Endothelial cell of umbilical vein (primary cell): Measurements from ENCODE around the gene LBHD2. TPM values are rescaled to one million over a fixed set of nuclear protein-coding genes. Genes with fewer than 3 reads are reported as not detected.

Experiments used
- BruUV-seq: library from RNA; stranded (reverse); fragments of 400-500 nt; replicated peaks from 2 replicates; lab custom pipeline; 2021; lab: Mats Ljungman, UMichigan
- CTCF ChIA-PET: fragments of 300-600, 350-600 bp; sonication (Branson Sonifier 250); formaldehyde crosslinking; loops from one replicate; lab custom pipeline; 2021; ENCODE audit warnings: antibody characterized with exemption, inconsistent platforms; lab: Charles Lee
- POLR2A ChIA-PET: fragments of 300-600, 350-600 bp; sonication (Branson Sonifier 250); formaldehyde crosslinking; loops from one replicate; lab custom pipeline; 2021; ENCODE audit warnings: antibody characterized with exemption, inconsistent platforms; lab: Charles Lee
- DNase-seq: peaks from one replicate; pipeline ENCODE4 v3.0.0-alpha.2; 2011; ENCODE audit warnings: low read depth, low spot score
- FAIRE-seq: peaks from 2 replicates; lab custom pipeline; 2011; peaks lifted over from hg19 to GRCh38; lab: Jason Lieb, UNC
- H2AFZ ChIP-seq: 2 replicates; pipeline ENCODE4 v1.6.0; 2012; ENCODE audit warnings: low read depth, low read length, control low read depth, inconsistent platforms
- H3K27ac ChIP-seq: 2 replicates; pipeline ENCODE4 v1.5.1; 2011; ENCODE audit warnings: low read depth, mild to moderate bottlenecking, control low read depth, low read length, moderate library complexity; ENCODE audit not compliant: insufficient read depth
- H3K27me3 ChIP-seq, 2 experiments: 2 replicates each; pipeline versions ENCODE4 v1.6.0 to v1.6.1; 2011; ENCODE audit warnings: low read length in 2 of 2, mixed read lengths in 1 of 2; ENCODE audit not compliant: control insufficient read depth in 2 of 2, insufficient read depth in 2 of 2
- H3K36me3 ChIP-seq, 2 experiments: 2 replicates in 1 of 2; 3 replicates in 1 of 2; pipeline ENCODE4 v1.5.1; 2011; ENCODE audit warnings: low read length in 2 of 2, mild to moderate bottlenecking in 1 of 2, moderate library complexity in 1 of 2; ENCODE audit not compliant: control insufficient read depth in 2 of 2, insufficient read depth in 2 of 2; ENCODE audit errors: extremely low read depth in 1 of 2
- H3K4me1 ChIP-seq: 3 replicates; pipeline ENCODE4 v1.5.1; 2011; ENCODE audit warnings: mild to moderate bottlenecking, low read length; ENCODE audit not compliant: control insufficient read depth, insufficient read depth; ENCODE audit errors: extremely low read depth
- H3K4me2 ChIP-seq: 2 replicates; pipeline ENCODE4 v1.6.1; 2011; ENCODE audit warnings: low read length, control low read depth, mixed read lengths; ENCODE audit not compliant: insufficient read depth
- H3K4me3 ChIP-seq, 3 experiments: fragments of 200-600 bp in 1 of 3; sonication (generic), shearing (Covaris generic) in 1 of 3; replicated peaks in 1 of 3; 2 replicates each; pipeline ENCODE4 v1.5.1; 2011 to 2016; ENCODE audit warnings: control low read depth in 3 of 3, low read length in 3 of 3, mild to moderate bottlenecking in 2 of 3, inconsistent platforms in 1 of 3, low read depth in 1 of 3, moderate library complexity in 1 of 3; ENCODE audit not compliant: insufficient read depth in 1 of 3
- H3K79me2 ChIP-seq: 2 replicates; pipeline ENCODE4 v1.6.0; 2012; ENCODE audit warnings: low read length, inconsistent platforms; ENCODE audit not compliant: control insufficient read depth, insufficient read depth
- H3K9ac ChIP-seq: replicated peaks from 2 replicates; pipeline ENCODE3; 2011; ENCODE audit warnings: low read length, control low read depth; ENCODE audit not compliant: insufficient read depth; ENCODE audit errors: extremely low read depth
- H3K9me1 ChIP-seq: replicated peaks from 3 replicates; pipeline ENCODE4 v1.6.0; 2011; ENCODE audit warnings: mild to moderate bottlenecking, low read length; ENCODE audit not compliant: control insufficient read depth, insufficient read depth; ENCODE audit errors: extremely low read depth
- H3K9me3 ChIP-seq: replicated peaks from 2 replicates; pipeline ENCODE4 v1.5.1; 2012; ENCODE audit warnings: low read length, inconsistent platforms; ENCODE audit not compliant: control insufficient read depth, insufficient read depth
- H4K20me1 ChIP-seq: replicated peaks from 2 replicates; pipeline ENCODE3; 2011; ENCODE audit warnings: mild to moderate bottlenecking, low read length; ENCODE audit not compliant: control insufficient read depth, insufficient read depth; ENCODE audit errors: extremely low read depth
- CTCF ChIP-seq, 2 donors: IDR thresholded peaks; 1 replicate in 1 of 2; 2 replicates in 1 of 2; pipeline ENCODE4 v1.5.1; 2011; ENCODE audit warnings: low read length in 2 of 2, mild to moderate bottlenecking in 2 of 2, moderate library complexity in 2 of 2, control low read depth in 1 of 2, inconsistent platforms in 1 of 2, low read depth in 1 of 2; ENCODE audit not compliant: insufficient read depth in 1 of 2; ENCODE audit errors: extremely low read depth in 1 of 2
- EZH2 ChIP-seq: IDR thresholded peaks from 2 replicates; pipeline ENCODE4 v1.6.1; 2012; ENCODE audit warnings: borderline replicate concordance, low read depth, mild to moderate bottlenecking, moderate library complexity, low read length, inconsistent platforms; ENCODE audit not compliant: severe bottlenecking
- FOS ChIP-seq: IDR thresholded peaks from 2 replicates; pipeline ENCODE4 v1.6.1; 2011; ENCODE audit warnings: mild to moderate bottlenecking, low read length, moderate library complexity, borderline replicate concordance; ENCODE audit not compliant: insufficient read depth
- GATA2 ChIP-seq: IDR thresholded peaks from 2 replicates; pipeline ENCODE4 v1.7.0; 2011; ENCODE audit warnings: low read depth, mild to moderate bottlenecking, moderate library complexity, mixed read lengths, low read length; ENCODE audit not compliant: insufficient read length, insufficient read depth
- JUN ChIP-seq: IDR thresholded peaks from 2 replicates; pipeline ENCODE4 v1.6.1; 2011; ENCODE audit warnings: borderline replicate concordance, low read depth; ENCODE audit not compliant: insufficient read length, insufficient read depth
- MAX ChIP-seq: IDR thresholded peaks from 2 replicates; pipeline ENCODE4 v1.6.1; 2011; ENCODE audit not compliant: insufficient read depth, insufficient read length
- MYC ChIP-seq: IDR thresholded peaks from one replicate; pipeline ENCODE4 v1.6.1; 2011; ENCODE audit warnings: mild to moderate bottlenecking, low read depth, low read length
- POLR2A ChIP-seq: IDR thresholded peaks from 2 replicates; pipeline ENCODE4 v1.6.1; 2012; ENCODE audit warnings: low read depth, mild to moderate bottlenecking, control low read depth, low read length
- POLR2AphosphoS5 ChIP-seq: IDR thresholded peaks from 2 replicates; pipeline ENCODE4 v1.6.1; 2012; ENCODE audit warnings: low read depth, mild to moderate bottlenecking, control low read depth, low read length, moderate library complexity; ENCODE audit not compliant: insufficient read depth
- dilution Hi-C: fragments of 300-500 bp; cut with MboI; formaldehyde crosslinking; loops from one replicate; pipeline ENCODE4 v1.15.0; 2019; ENCODE audit warnings: low sequenced_read_pairs; ENCODE audit not compliant: extremely low pct_ligation_motif_present
- intact Hi-C: fragments of 100-400 bp; cut with micrococcal nuclease; formaldehyde crosslinking; loops from one replicate; pipeline ENCODE4 v1.10.0; 2022
- polyA plus RNA-seq, 4 experiments: library from polyadenylated mRNA; depleted of rRNA in 3 of 4; stranded (reverse) in 3 of 4; unstranded in 1 of 4; fragments of >200 nt; gene quantifications; 2 replicates each; pipeline versions ENCODE4 v1.2.1 to v1.2.3, GENCODE V29; 2011 to 2012; ENCODE audit warnings: missing spikeins in 1 of 4
- total RNA-seq: library from RNA; stranded (reverse); gene quantifications from 2 replicates; pipeline ENCODE4 v1.2.3, GENCODE V29; 2021

Gene LBHD2
- total and polyA plus RNA-seq, 2 donors (not counting 3 experiments of a cell fraction or from before 2014, with no cell fraction given) = not detected

DNA sequence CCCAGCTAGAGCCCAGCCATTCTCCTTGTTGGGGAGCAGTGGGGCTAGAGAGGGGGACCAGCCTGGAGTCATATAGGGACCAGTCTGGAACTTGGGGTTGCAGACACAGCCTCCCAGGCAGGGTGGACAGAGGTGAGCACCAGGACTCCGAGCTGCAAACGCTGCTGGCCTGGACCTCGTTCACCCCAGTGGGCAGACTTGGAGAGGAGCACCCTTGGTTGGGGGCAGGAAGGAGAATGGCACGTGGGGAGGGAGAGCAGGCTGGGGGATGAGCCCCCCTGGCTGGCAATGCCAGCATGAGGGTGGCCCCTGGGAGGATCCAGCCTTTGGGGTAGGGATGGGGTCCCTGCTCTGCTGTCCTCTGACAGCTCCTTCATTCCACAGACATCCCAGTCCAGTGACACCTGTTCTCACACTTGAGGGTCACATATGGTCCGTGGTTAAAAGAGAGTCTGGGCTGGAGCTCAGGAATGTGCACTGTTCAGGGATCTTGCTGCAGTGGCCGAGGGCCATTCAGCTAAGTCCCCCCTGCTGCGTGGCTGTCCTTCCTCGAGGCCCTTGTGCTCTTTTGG, 2.8 kb downstream of the LBHD2 start:
- dilution Hi-C loops = no loop called here
- no peak for FAIRE-seq

More for the DNA sequence above, 2.8 kb downstream of the LBHD2 start:
- Histone ChIP-seq H3K9ac (no peak overlapping the region), H3K79me2 (no peaks in the 10 kb centered on the region), H3K36me3 (no peaks in the 10 kb centered on the region), H3K27ac (no peak overlapping the region), H3K9me1 (no peaks in the 10 kb centered on the region), H3K27me3 (peaks cover 6 to 9% of the 10 kb centered on the region in 2 experiments), H4K20me1 (no peaks in the 10 kb centered on the region), H3K4me1 (peaks cover 4% of the 10 kb centered on the region), H3K9me3 (no peaks in the 10 kb centered on the region), H3K4me2 (no peak overlapping the region), H2AFZ (no peak overlapping the region), H3K4me3 (no peak overlapping the region)
- no peak for DNase-seq
- ChIA-PET CTCF (interaction anchor here (0.7 to 1.9 kb wide), 8 partner anchors 8 to 206 kb away, joined by 3 to 12 read pairs (median 4); no protein-coding TSS in a partner anchor), POLR2A (no interaction called here)
- no TSS peak for BruUV-seq
- intact Hi-C loops = no loop called here
- TF ChIP-seq CTCF (IDR thresholded peaks at IDR 0.05; ENCODE audit: extremely low read depth in 1 of 2, insufficient read depth in 1 of 2, low read depth in 1 of 2, low read length in 2 of 2) = no peak
- TF ChIP-seq MYC = no peak
- no peak for TF ChIP-seq POLR2AphosphoS5
- TF ChIP-seq FOS = no peak
- no peak for TF ChIP-seq EZH2
- no peak for TF ChIP-seq JUN
- TF ChIP-seq GATA2 = no peak
- TF ChIP-seq MAX = no peak
- no peak for TF ChIP-seq POLR2A
